Astrocyte of the spinal cord (primary cell): ENCODE data around the gene PIK3R2.

ENCODE experiments used
- DNase-seq: peaks from one replicate; pipeline ENCODE4 v3.0.0; 2011; ENCODE audit warnings: low read depth, low spot score
- H3K4me3 ChIP-seq: 2 replicates; pipeline ENCODE4 v1.5.1; 2011; ENCODE audit warnings: low read depth, mild to moderate bottlenecking, low read length, moderate library complexity
- CTCF ChIP-seq: IDR thresholded peaks from 2 replicates; pipeline ENCODE4 v1.5.1; 2012; ENCODE audit warnings: low read depth, mild to moderate bottlenecking, low read length, inconsistent platforms
- in situ Hi-C: cut with HindIII; loops from 2 replicates; pipeline ENCODE4 v1.10.0; 2017; ENCODE audit warnings: low sequenced_read_pairs

PIK3R2 gene

GRCh38 chr19:18110609-18111232 lies 42.2 kb upstream of the PIK3R2 start:
- H3K4me3 ChIP-seq, result peak overlapping the region; percentile 57
- TF ChIP-seq CTCF, result no peak
- in situ Hi-C loops, result no loop called here

GRCh38 chr19:18112989-18113478 lies 39.9 kb upstream of the PIK3R2 start:
- no peak overlapping the region for H3K4me3 ChIP-seq
- in situ Hi-C loops, result no loop called here
- peak; percentile 80 for DNase-seq
- TF ChIP-seq CTCF, result peak; percentile 98

More at GRCh38 chr19:18110609-18111232, 42.2 kb upstream of the PIK3R2 start:
- DNase-seq, result no peak

GRCh38 chr19:18113827-18114226 lies 39.1 kb upstream of the PIK3R2 start:
- no peak for DNase-seq
- in situ Hi-C loops, result no loop called here
- H3K4me3 ChIP-seq, result no peak overlapping the region
- no peak for TF ChIP-seq CTCF

GRCh38 chr19:18114483-18114882 lies 38.5 kb upstream of the PIK3R2 start:
- in situ Hi-C loops, result no loop called here
- no peak overlapping the region for H3K4me3 ChIP-seq
- DNase-seq, result no peak
- no peak for TF ChIP-seq CTCF

GRCh38 chr19:18117364-18117691 lies 35.6 kb upstream of the PIK3R2 start:
- DNase-seq, result no peak
- no peak for TF ChIP-seq CTCF
- peak overlapping the region; percentile 34 for H3K4me3 ChIP-seq
- in situ Hi-C loops, result no loop called here

- in situ Hi-C loops, result no loop called here
- peak overlapping the region; percentile 50 for H3K4me3 ChIP-seq
- peak; percentile 74 for DNase-seq
- no peak for TF ChIP-seq CTCF
Measured at GRCh38 chr19:18117692-18118378, 35.1 kb upstream of the PIK3R2 start.
